ENCODE measurements around the gene GNMT.

DNA sequence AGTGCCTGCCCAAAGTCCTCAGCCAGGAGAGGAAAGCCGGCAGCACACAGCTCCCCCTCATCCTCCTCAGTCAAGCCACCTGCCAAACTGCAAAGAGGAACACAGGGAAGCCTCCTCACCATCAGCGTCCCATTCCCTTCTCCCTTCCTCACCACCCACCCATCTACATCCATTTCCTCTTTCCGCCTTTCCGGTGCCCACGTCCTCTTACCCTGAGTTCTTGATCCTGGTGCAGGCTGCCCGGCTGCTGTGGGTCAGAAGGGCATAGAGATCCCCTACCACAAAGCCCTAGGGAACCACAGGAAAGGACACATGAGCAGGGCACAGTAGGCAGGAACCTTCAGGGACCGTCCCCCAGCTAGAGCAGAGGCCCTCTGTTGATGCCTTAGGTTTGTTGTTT is 6.0 kb downstream of the GNMT start:
- TF ChIP-seq CTCF (conservative IDR thresholded peaks at IDR 0.05; ENCODE audit: low read length) = no peak
- no peak for TF ChIP-seq EZH2phosphoT487 (IDR thresholded peaks at IDR 0.05; ENCODE audit: borderline replicate concordance)
